Right renal pelvis (tissue), 4 donors: Measurements from ENCODE around the gene CR1L. TPM values are rescaled to one million over a fixed set of nuclear protein-coding genes. Genes with fewer than 3 reads are reported as not detected.
"Not testable (repeated sequence)": the region's sequence is repeated elsewhere in the genome, so short reads cannot be mapped to it uniquely, and the experiment has no call there.

Source experiments
- DNase-seq, 4 donors: peaks; one replicate each; pipeline ENCODE4 v3.0.0-alpha.2; 2013; ENCODE audit warnings: low read depth in 4 of 4, low spot score in 3 of 4, missing footprints in 1 of 4
- polyA plus RNA-seq, 4 donors: library from polyadenylated mRNA; unstranded; fragments of 120-200 nt; gene quantifications; one replicate each; pipeline ENCODE4 v1.2.1, GENCODE V29; 2013; ENCODE audit not compliant: insufficient read length in 4 of 4

The CR1L gene
- 1 to 10 TPM in 1 of 4 donors, under 1 TPM in 2, not detected in 1; 0.86 to 1.1 (median 0.96) TPM for polyA plus RNA-seq

DNA sequence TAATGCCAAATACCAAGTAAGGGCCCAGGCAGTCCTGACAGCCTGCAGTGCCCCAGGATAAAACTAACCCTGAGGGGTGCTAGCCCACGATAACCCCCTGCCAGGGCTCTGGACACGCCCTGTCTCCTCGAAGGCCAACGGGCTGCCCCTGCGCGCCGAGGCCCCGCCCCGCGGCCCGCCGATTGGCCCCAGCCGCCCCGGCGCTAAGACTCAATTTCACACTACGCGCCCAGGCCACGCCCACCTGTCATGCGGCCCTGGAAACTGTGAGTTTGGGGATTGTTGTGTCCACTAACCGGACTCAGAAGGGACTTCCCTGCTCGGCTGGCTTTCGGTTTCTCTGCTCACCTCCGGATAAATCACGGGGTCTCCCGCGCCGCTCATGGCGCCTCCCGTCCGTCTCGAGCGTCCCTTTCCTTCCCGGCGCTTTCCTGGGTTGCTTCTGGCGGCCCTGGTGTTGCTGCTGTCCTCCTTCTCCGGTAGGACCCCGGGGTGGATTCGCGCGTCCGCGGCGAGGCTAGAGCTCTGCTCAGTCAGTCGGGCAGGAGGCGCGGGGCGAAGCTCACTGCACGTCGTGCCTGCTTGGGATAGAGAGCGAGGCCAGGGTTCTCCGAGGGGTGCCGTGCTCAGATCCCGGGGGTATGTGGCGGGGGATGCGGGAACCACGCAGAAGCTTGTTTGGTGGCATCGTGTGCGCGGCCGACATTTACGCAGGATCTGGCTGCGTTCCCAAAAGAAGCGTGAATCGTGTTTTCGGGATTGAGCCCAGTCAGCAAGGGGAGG lies at the start of gene CR1L:
TSS of gene CR1L (plus strand) at position 282 of the 783 bp plus-strand sequence. CDS start at position 383, 101 bp downstream.
- DNase-seq, result peak; percentile 54 to 63 (median 59)

DNA sequence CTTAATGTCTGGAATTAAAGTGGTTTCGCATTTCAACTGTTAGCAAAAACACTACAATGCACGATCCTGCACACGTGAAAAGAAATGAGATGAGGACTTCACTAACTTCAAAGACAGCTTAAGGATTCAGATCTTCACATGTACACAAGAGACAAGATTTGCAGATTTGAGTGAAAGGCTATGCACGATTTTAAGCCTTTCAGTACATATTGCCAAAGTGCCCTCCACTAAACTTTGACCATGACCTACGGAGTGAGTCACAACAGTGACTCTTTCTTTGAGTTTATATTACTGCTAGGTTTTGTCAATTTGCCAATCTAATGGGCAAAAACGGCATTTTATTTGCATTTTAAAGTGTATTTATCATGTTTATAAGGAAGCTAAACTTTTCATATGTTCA lies 41.2 kb upstream of the CR1L start:
- no peak for DNase-seq

- no peak for DNase-seq
These were observed 39.2 kb upstream of the CR1L start for GRCh38 chr1:207605444-207606361.

GRCh38 chr1:207606362-207606755 lies 38.6 kb upstream of the CR1L start:
- no peak for DNase-seq

DNA sequence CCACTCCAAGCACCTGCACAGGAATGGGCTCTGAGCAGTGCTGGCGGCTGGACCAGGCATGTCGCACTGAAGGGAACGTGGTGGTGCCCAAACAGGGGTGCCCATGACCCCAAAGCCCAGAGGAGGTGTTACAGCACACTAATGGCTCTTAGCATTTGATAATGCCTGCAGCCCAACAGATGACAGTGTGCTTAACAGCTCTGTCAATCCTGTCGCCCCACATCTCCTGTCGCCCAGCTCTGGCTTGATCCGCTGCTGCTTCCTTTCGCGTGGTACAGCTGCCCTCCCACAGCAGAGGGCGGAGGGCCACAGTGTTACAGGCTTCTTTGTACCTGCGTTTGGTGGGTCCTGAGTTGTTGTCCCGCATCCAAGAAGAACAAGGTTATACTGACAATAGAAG lies 32.2 kb upstream of the CR1L start:
- DNase-seq, result no peak

- DNase-seq, result peak; percentile 16 to 47 (median 31)
These were observed 24.9 kb upstream of the CR1L start for GRCh38 chr1:207619871-207620542.

- no peak for DNase-seq
These were observed 24.4 kb upstream of the CR1L start for GRCh38 chr1:207620543-207620893.

- not testable (repeated sequence) for DNase-seq
These were observed 19.3 kb upstream of the CR1L start for GRCh38 chr1:207625504-207626071.

- DNase-seq, result no peak
These were observed 18.0 kb upstream of the CR1L start for GRCh38 chr1:207626972-207627337.

DNA sequence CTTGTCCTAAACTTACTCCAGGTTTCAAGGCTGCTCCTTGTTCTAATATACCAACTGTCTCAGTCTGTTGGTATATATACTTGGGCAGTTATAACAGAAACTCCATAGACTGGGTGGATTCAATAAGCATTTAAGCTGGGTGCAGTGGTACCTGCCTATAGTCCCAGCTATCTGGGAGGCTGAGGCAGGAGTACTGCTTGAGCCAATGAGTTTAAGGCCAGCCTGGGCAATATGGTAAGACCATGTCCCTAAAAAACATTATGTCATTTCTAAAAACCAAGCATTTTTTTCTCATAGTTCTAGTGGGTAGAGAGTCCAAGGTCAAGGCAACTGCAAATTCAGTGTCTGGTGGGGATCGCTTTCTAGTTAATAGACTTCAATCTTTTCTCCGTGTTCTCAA lies 17.4 kb upstream of the CR1L start:
- no peak for DNase-seq

- DNase-seq, result no peak
These were observed 16.2 kb upstream of the CR1L start for GRCh38 chr1:207628776-207629175.

GRCh38 chr1:207631137-207631536 lies 13.8 kb upstream of the CR1L start:
- DNase-seq, result no peak

- DNase-seq, result no peak
These were observed 11.7 kb upstream of the CR1L start for GRCh38 chr1:207633226-207633625.

GRCh38 chr1:207633699-207634289 lies 11.1 kb upstream of the CR1L start:
- DNase-seq, result not testable (repeated sequence)

GRCh38 chr1:207634293-207634692 lies 10.6 kb upstream of the CR1L start:
- not testable (repeated sequence) for DNase-seq

GRCh38 chr1:207635569-207636186 lies 9.3 kb upstream of the CR1L start:
- DNase-seq, result not testable (repeated sequence)

DNA sequence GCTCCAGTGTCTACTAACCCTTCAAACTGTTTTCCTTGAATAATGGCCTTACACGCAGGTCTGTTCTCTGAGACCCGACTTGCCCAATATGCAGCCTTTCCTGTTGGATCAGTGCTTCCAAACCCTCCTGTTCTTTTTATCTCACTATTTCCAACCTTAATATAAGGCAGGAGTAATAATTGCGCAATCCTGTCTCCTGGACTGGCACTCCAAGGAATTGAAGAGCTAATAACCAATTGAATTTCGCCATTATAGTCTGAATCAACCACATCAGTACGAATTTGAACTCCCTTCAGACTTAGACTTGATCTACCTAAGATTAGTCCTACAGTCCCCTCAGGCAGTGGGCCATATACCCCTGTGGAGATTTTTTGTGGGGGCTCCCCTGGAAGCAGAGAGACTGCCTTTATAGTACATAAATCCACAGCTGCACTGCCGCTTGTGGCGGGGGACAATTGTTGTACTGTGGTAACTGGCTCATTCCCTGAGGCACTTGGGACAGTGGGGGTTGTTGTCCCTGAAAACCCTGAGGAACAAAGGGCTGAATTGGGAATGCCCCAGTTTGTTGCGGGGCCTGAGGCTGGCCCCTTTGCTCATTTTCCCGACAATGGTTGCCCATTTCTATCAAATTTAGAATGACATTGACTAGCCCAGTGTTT lies 6.3 kb upstream of the CR1L start:
- DNase-seq, result not testable (repeated sequence)

DNA sequence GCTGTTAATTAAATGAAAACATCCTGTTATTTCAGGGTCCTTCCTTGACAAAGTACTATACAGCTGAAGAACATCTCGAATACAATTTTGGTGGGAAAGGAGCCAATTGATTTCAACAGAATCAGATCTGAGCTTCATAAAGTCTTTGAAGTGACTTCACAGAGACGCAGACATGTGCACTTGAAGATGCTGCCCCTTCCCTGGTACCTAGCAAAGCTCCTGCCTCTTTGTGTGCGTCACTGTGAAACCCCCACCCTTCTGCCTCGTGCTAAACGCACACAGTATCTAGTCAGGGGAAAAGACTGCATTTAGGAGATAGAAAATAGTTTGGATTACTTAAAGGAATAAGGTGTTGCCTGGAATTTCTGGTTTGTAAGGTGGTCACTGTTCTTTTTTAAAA lies 5.6 kb upstream of the CR1L start:
- DNase-seq, result not testable (repeated sequence)

DNA sequence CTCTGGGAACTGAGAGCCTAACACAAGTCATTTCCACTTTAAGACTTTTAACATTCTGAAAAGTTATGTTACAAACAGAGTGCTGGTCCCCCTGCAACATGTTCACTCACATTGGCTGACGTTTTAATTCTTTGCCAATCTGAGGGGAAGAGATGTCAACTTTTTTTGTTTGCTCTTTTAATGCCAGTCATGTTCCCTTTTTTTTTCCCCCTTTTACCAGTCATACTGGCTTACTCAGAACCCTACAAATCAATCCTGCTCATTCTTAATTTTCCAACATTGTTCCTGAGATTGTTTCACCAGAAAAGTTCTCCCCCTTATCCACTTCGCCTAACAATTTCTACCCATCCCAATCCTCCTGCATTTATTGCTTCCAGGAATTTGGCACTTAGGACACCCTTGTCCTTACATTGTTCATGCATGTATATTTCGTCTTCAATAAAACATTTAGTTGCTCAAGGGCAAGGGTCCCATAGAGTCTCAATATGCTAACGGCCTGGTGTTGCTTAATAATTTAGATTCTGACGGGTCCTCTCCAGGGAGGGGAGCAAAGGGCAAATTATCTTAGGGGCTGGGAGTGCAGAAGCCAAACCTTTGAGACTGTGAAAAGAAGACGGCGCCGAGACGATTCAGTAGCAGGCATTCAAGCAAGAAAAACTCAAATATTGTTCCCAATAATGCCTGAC lies 624 bp upstream of the CR1L start:
- DNase-seq, result no peak
